Right cardiac atrium (tissue), 5 donors: ENCODE data around the gene IGSF6. TPM values are rescaled to one million over a fixed set of nuclear protein-coding genes. Genes with fewer than 3 reads are reported as not detected.
A peak's percentile ranks its signal among the peaks of the same experiment; 100 is the strongest.
"Not testable (repeated sequence)": the region's sequence is repeated elsewhere in the genome, so short reads cannot be mapped to it uniquely, and the experiment has no call there.

Experiments
- ATAC-seq, 2 donors: fragments of 200-7000 bp; cut with Tn5 transposase; one replicate each; pipeline versions ENCODE4 v1.8.0 to v1.9.1; 2020; ENCODE audit warnings: moderate library complexity in 2 of 2, mild to moderate bottlenecking in 1 of 2
- DNase-seq, 3 donors: peaks; one replicate each; pipeline ENCODE4 v3.0.0-alpha.2; 2020
- H3K27ac ChIP-seq: one replicate; pipeline ENCODE4 v1.5.1; 2013; ENCODE audit warnings: mild to moderate bottlenecking, low read length, control low read depth, moderate library complexity
- H3K27me3 ChIP-seq: one replicate; pipeline ENCODE4 v1.6.1; 2013; ENCODE audit not compliant: control insufficient read depth, insufficient read depth
- H3K4me1 ChIP-seq: one replicate; pipeline ENCODE4 v1.6.1; 2013; ENCODE audit warnings: low read length; ENCODE audit not compliant: control insufficient read depth, insufficient read depth
- H3K4me3 ChIP-seq: one replicate; pipeline ENCODE4 v1.5.1; 2013; ENCODE audit warnings: low read length, control low read depth
- H3K9me3 ChIP-seq: one replicate; pipeline ENCODE4 v1.6.1; 2013; ENCODE audit warnings: low read length; ENCODE audit not compliant: control insufficient read depth
- WGBS: extraction: QIAGEN DNeasy Blood & Tissue Kit; methylation state at CpG from one replicate; pipeline ENCODE4 v1.1.7; 2013; 5-methylcytosine and 5-hydroxymethylcytosine counted together
- intact Hi-C, 4 donors: fragments of 100-400 bp; cut with DNase I; formaldehyde crosslinking; loops; one replicate each; pipeline versions ENCODE4 v1.11.0 to v1.14.0; 2022 to 2023
- long read RNA-seq, 4 donors: library from polyadenylated mRNA; unstranded; transcript quantifications; one replicate each; pipeline ENCODE4 v2.0.0, GENCODE V29; 2020 to 2021
- polyA plus RNA-seq: library from polyadenylated mRNA; stranded (reverse); fragments of 200-250 nt; gene quantifications from one replicate; pipeline ENCODE4 v1.2.3, GENCODE V29; 2013
- total RNA-seq, 4 donors: library from RNA; stranded (reverse); fragmentation: NEBNext Ultra II Directional; extraction: Animal tissue kit (Norgen Biotek cat#: 25700); gene quantifications; one replicate each; pipeline ENCODE4 v1.2.1, GENCODE V29; 2021
- donor health status: healthy with polysubstance abuse.
- donor health status: DM: no; HTN: yes; CAD: no.
- donor health status: DM: no; HTN: no; CAD: no.
- donor health status: DM: no; HTN: yes; CAD: no; lungs with severe emphysema.
- donor health status: DM: yes; HTN: yes; CAD: no.

The IGSF6 gene, protein sequence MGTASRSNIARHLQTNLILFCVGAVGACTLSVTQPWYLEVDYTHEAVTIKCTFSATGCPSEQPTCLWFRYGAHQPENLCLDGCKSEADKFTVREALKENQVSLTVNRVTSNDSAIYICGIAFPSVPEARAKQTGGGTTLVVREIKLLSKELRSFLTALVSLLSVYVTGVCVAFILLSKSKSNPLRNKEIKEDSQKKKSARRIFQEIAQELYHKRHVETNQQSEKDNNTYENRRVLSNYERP
- total RNA-seq: 1 to 10 TPM; 1.4 to 4.3 (median 2.4) TPM
- 0.88 TPM for polyA plus RNA-seq
- long read RNA-seq, donor 1: 0 reads
- long read RNA-seq, donor 2, partial matches to known transcripts: 1 of 1 reads
- long read RNA-seq, donor 2, other reads (novel, unspliced or antisense): 0 of 1 reads
- long read RNA-seq, donor 3: 0 reads
- long read RNA-seq, donor 4: 0 reads

DNA sequence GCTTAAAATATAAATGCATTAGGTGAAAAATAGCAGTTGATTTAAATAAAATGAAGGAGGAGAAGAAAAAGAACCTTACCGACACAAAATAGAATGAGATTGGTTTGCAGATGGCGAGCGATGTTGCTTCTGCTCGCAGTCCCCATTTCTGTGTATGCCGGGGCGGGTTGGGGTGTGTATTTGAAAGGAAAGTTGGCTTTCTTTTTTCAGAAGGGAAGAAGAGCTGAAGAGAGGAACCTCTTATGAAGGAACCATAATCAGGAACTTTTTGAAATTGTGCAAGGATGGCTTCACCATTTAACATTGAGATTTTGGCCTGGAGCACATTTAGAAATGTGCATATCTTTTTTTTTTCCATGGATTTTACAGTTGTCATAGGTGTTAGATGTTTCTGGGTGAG lies at the start of gene IGSF6:
TSS of gene IGSF6 (minus strand) at position 156 of the 400 bp plus-strand sequence. CDS start at position 146, 10 bp downstream.
- ATAC-seq (no peak), DNase-seq (peak in 1 of 3 donors; percentile 68)
- intact Hi-C loops: loop anchor here in 1 of 4 donors (10.0 kb wide), 1 partner anchor 62 kb away; no protein-coding TSS in a partner anchor
- Histone ChIP-seq H3K4me1 (no peaks in the 10 kb centered on the region), H3K27me3 (no peaks in the 10 kb centered on the region), H3K27ac (no peak within 1 kb of the TSS), H3K4me3 (no peak within 1 kb of the TSS), H3K9me3 (no peaks in the 10 kb centered on the region)
- WGBS: 83% methylated on average over 6 of the region's 6 CpGs

DNA sequence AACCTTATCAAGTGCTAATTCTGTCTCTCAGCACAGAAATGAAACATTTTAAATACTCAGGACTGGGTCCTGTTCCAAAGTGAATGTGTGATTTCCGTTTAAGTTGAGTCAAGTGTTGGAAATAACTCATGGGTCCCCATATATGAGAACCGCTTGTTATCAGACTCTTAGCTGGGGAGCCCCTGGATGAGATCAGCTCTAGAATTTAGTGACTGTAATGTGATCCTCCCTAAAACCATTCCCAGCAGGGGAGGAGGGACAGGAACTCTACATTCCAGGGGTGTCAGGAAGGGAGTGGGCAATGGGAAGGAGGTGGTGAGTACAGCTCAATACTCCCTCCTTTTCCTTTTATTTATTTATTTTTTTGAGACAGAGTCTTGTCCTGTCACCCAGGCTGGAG lies 48.9 kb upstream of the IGSF6 start:
- H3K9me3 ChIP-seq: no peaks in the 10 kb centered on the region
- H3K27ac ChIP-seq: no peak overlapping the region
- H3K27me3 ChIP-seq: no peaks in the 10 kb centered on the region
- WGBS: 16% methylated on average over 2 of the region's 2 CpGs
- H3K4me3 ChIP-seq: no peak overlapping the region
- intact Hi-C loops: no loop called here
- H3K4me1 ChIP-seq: no peaks in the 10 kb centered on the region
- ATAC-seq (no peak), DNase-seq (no peak)

DNA sequence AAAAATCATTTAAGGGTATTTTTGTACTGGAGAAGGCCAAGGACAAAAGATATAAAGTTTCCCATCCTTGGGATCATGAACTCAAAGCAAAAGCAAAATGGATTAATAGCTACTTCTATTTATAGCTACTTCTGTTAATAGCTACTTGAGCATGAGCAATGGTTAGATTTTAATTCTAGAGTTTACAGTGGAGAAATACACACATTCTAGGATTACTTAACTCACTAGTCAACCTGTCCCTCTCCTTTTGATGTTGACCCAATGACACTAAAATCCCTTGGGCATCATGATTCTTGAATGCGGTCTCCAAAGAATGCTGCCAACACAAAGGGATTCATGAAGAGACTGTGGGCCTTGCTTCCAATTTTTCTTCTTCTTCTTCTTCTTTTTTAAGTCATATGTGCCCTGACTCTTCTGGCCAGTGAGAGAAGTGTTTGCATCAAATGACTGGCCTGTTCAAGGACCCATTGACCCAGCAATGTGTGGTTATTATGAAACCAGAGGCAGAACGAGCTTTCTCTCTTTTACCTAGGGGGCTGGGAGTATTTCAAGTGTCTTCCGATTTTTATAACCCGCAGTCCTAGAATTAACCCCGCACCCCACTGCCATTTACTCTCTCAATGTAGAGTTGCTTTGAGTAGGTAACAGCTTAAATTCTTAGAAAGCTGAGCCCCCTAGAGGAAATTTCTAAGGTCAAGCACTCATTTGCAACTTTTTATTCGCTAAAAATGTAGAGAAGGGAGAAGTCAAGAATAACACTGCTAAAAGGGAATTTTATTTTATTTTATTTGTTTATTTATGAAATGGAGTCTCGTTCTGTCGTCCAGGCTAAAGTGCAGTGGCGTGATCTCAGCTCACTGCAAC lies 46.0 kb upstream of the IGSF6 start:
- Histone ChIP-seq H3K27me3 (no peaks in the 10 kb centered on the region), H3K4me3 (no peak overlapping the region), H3K4me1 (no peaks in the 10 kb centered on the region), H3K9me3 (no peaks in the 10 kb centered on the region), H3K27ac (no peak overlapping the region)
- no peak for ATAC-seq
- intact Hi-C loops: loop anchor here in 1 of 4 donors (10.0 kb wide), 1 partner anchor 114 kb away; no protein-coding TSS in a partner anchor
- 80% methylated on average over 9 of the region's 9 CpGs for WGBS
- no peak for DNase-seq

DNA sequence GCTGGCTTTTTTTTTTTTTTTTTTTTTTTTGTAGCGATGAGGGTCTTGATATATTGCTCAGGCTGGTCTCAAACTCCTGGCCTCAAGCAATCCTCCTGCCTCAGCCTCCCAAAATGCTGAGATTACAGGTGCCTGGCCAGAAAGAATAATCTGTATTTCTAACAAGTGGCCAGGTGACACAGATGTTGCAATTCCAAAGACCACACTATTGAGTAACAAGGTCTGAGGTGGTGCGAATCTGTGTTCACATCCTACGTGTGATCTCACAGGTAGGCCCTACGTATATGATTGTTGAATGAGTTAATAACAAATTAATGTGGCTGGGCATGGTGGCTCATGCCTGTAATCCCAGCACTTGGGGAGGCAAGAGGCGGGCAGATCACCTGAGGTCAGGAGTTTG lies 44.6 kb upstream of the IGSF6 start:
- no peak for DNase-seq

DNA sequence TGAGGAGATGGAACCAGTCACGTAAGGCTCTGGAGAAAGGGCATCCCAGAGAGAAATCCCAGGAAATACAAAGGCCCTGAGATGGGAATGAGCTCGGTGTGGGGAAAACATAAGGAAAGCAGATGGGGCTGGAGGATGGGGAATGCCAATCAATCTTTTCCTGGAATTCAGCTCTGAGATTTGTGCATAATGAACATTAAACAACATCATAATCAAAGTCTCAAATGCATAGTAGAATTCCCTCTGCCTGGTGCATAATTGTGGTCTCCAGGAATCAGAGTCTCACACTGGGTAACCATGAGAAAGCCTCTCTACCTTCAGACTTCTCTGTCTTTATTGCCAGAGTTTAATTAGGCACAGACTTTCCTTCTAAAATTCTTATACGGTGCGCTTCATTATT lies 42.2 kb upstream of the IGSF6 start:
- DNase-seq: no peak
- ATAC-seq: no peak
- no peaks in the 10 kb centered on the region for H3K9me3 ChIP-seq
- intact Hi-C loops: loop anchor here in 1 of 4 donors (10.0 kb wide), 1 partner anchor 110 kb away; no protein-coding TSS in a partner anchor
- H3K4me1 ChIP-seq: no peaks in the 10 kb centered on the region
- no peak overlapping the region for H3K27ac ChIP-seq
- no peaks in the 10 kb centered on the region for H3K27me3 ChIP-seq
- H3K4me3 ChIP-seq: no peak overlapping the region
- WGBS: 83% methylated on average over 4 of the region's 4 CpGs

More for the DNA sequence above, 44.6 kb upstream of the IGSF6 start:
- intact Hi-C loops: loop anchor here in 1 of 4 donors (10.0 kb wide), 1 partner anchor 112 kb away; no protein-coding TSS in a partner anchor
- WGBS: 89% methylated on average over 5 of the region's 5 CpGs
- no peak overlapping the region for H3K4me3 ChIP-seq
- ATAC-seq: no peak
- no peaks in the 10 kb centered on the region for H3K27me3 ChIP-seq
- H3K27ac ChIP-seq: no peak overlapping the region
- H3K9me3 ChIP-seq: no peaks in the 10 kb centered on the region
- H3K4me1 ChIP-seq: no peaks in the 10 kb centered on the region

DNA sequence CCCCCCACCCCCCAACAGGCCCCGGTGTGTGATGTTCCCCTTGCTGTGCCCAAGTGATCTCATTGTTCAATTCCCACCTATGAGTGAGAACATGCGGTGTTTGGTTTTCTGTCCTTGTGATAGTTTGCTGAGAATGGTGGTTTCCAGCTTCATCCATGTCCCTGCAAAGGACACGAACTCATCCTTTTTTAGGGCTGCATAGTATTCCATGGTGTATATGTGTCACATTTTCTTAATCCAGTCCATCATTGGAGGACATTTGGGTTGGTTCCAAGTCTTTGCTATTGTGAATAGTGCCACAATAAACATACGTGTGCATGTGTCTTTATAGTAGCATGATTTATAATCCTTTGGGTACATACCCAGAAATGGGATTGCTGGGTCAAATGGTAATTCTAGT lies 38.6 kb upstream of the IGSF6 start:
- H3K27ac ChIP-seq, H3K4me3 ChIP-seq, H3K9me3 ChIP-seq, H3K27me3 ChIP-seq, DNase-seq, ATAC-seq, H3K4me1 ChIP-seq: not testable (repeated sequence)
- WGBS: 86% methylated on average over 4 of the region's 4 CpGs
- intact Hi-C loops: loop anchor here in 1 of 4 donors (10.0 kb wide), 1 partner anchor 106 kb away; no protein-coding TSS in a partner anchor

DNA sequence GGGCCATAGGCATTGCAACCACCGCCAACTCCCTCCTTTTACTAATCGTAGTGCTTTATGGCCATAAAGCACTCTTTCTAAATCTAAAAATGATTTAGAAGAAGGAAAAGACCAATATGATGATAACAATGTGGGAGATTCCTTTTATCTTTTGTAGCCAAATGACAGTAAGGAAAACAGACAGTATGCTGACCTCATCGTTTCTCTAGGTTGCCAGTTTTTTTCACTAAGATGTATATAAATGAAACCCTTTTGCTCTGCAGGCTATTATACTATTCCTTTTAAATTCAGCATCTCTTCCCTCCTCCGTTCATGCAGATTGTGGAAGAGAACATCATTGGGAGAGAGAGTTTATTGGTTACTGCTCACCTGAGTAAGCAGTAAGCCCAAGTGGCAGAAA lies 36.7 kb upstream of the IGSF6 start:
- no peaks in the 10 kb centered on the region for H3K27me3 ChIP-seq
- no peak overlapping the region for H3K4me3 ChIP-seq
- H3K9me3 ChIP-seq: no peaks in the 10 kb centered on the region
- intact Hi-C loops: no loop called here
- H3K27ac ChIP-seq: no peak overlapping the region
- DNase-seq (no peak), ATAC-seq (no peak)
- no peaks in the 10 kb centered on the region for H3K4me1 ChIP-seq
- 69% methylated on average over 4 of the region's 4 CpGs for WGBS

DNA sequence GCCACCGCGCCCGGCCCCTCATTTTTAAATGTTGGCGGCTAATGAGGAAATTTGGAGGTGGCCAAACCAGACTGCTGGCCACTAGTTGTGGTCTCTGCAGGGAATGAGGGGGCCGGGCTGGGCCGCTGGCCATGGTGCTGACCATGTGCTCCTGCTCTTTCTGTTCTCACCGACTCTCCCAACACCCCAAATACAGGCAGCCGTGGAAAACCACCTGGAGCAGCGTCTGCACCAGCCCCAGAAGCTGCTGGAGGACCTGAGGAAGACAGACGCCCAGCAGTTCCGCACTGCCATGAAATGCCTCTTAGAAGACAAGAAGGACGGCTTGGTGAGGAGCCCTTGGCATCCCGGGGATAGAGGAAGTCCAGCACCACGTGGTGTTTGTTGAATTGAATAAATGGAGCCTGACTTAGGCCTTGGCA lies 32.6 kb upstream of the IGSF6 start:
- DNase-seq: no peak
- H3K27ac ChIP-seq: no peak overlapping the region
- WGBS: 42% methylated on average over 14 of the region's 14 CpGs
- ATAC-seq: no peak
- intact Hi-C loops: no loop called here
- H3K4me3 ChIP-seq: no peak overlapping the region
- H3K9me3 ChIP-seq: no peaks in the 10 kb centered on the region
- H3K27me3 ChIP-seq: no peaks in the 10 kb centered on the region
- H3K4me1 ChIP-seq: no peaks in the 10 kb centered on the region

DNA sequence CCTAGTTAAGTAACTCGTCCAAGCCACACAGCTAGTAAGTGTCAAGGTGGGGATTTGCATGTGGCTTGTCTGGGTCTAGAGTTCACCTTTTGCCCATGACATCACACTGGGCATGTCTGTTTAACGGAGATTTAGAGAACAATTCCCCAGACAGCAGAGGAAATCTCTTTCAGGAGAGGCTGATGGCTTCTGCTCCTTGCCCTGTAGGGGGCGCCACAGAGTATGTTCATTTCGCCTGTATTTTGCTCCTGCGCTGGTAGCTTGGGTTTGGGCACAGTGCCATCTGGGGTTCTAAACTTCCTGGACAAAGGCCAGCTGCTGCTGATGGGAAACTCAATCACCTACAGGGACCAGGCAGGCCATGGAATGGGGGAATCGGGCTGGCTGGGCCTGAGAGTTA lies 31.8 kb upstream of the IGSF6 start:
- DNase-seq: peak in 2 of 3 donors; percentile 14 to 43
- no peaks in the 10 kb centered on the region for H3K4me1 ChIP-seq
- H3K27me3 ChIP-seq: no peaks in the 10 kb centered on the region
- ATAC-seq: no peak
- H3K4me3 ChIP-seq: no peak overlapping the region
- intact Hi-C loops: no loop called here
- WGBS: 30% methylated on average over 6 of the region's 6 CpGs
- no peaks in the 10 kb centered on the region for H3K9me3 ChIP-seq
- H3K27ac ChIP-seq: no peak overlapping the region

DNA sequence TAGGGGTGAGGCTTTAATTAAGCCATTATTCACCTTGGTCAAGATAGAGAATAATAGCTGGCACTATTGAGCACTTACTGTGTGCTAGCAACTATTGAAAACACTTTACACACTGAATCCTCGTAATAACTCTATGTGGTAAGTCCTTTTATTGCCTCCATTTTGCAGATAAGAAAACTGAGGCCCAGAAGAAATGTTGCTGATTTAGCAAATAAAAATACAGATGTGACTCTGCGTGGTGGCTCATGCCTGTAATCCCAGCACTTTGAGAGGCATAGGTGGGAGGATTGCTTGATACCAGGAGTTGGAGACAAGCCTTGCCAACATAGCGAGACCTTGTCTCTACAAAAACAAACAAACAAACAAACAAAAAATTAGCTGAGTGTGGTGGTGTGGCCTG lies 30.8 kb upstream of the IGSF6 start:
- intact Hi-C loops: no loop called here

DNA sequence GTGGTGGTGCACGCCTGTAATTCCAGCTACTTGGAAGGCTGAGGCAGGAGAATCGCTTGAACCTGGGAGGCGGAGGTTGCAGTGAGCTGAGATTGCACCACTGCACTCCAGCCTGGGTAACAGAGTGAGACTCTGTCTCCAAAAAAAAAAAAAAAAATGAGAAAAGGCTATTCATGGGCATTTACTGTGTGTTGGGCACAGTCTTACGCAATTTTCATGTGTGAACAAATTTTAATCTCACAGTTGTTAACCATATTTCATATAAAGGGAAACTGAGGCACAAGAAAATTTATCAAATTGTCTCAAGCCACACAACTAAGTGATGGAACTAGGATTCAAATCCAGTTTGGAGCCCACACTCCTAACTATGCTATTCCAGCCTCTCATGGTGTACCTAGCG lies 28.3 kb upstream of the IGSF6 start:
- DNase-seq, ATAC-seq, H3K27ac ChIP-seq, H3K4me1 ChIP-seq, H3K4me3 ChIP-seq, intact Hi-C loops, H3K27me3 ChIP-seq, H3K9me3 ChIP-seq: not testable (repeated sequence)
- whole genome bisulfite sequencing: 90% methylated on average over 5 of the region's 5 CpGs

More for the DNA sequence above, 30.8 kb upstream of the IGSF6 start:
- Histone ChIP-seq H3K27ac (no peak overlapping the region), H3K27me3 (no peaks in the 10 kb centered on the region), H3K9me3 (no peaks in the 10 kb centered on the region), H3K4me1 (no peaks in the 10 kb centered on the region), H3K4me3 (no peak overlapping the region)
- WGBS: 76% methylated on average over 3 of the region's 3 CpGs
- DNase-seq (no peak), ATAC-seq (no peak)
